H1 (cell line): ENCODE data around the gene MCFD2. TPM values are rescaled to one million over a fixed set of nuclear protein-coding genes. Genes with fewer than 3 reads are reported as not detected.

Experiments used
- CHD7 ChIP-seq: fragments of 300-600 bp; sonication (generic); IDR thresholded peaks from 2 replicates; pipeline ENCODE4 v1.7.1; 2012; ENCODE audit warnings: low read length, moderate library complexity, mild to moderate bottlenecking, inconsistent platforms; ENCODE audit not compliant: insufficient replicate concordance
- CREB1 ChIP-seq: IDR thresholded peaks from 2 replicates; pipeline ENCODE4 v1.6.1; 2012; ENCODE audit warnings: inconsistent platforms
- GABPA ChIP-seq: IDR thresholded peaks from 2 replicates; pipeline ENCODE4 v1.6.1; 2011; ENCODE audit warnings: mild to moderate bottlenecking, low read length, moderate library complexity, borderline replicate concordance; ENCODE audit not compliant: insufficient read depth
- NRF1 ChIP-seq: IDR thresholded peaks from 2 replicates; pipeline ENCODE4 v1.6.1; 2011; ENCODE audit warnings: mild to moderate bottlenecking, low read depth, low read length, improper control_type of control experiment
- SP1 ChIP-seq: IDR thresholded peaks from 2 replicates; pipeline ENCODE4 v1.6.1; 2011; ENCODE audit warnings: low read depth, low read length
- TEAD4 ChIP-seq: IDR thresholded peaks from 2 replicates; pipeline ENCODE4 v1.6.1; 2012; ENCODE audit warnings: low read depth, low read length, inconsistent platforms, mixed read lengths
- polyA plus RNA-seq, 7 experiments: library from polyadenylated mRNA; depleted of rRNA in 3 of 7; stranded (reverse) in 5 of 7; unstranded in 2 of 7; fragments of >200 nt in 5 of 7; fragments of 200-250 nt in 2 of 7; gene quantifications; 1 replicate in 5 of 7; 2 replicates in 1 of 7; 4 replicates in 1 of 7; pipeline versions ENCODE4 v1.2.1 to v1.2.3, GENCODE V29; 2011 to 2013; ENCODE audit warnings: missing spikeins in 2 of 7, mixed read lengths in 2 of 7
- total RNA-seq: library from RNA; stranded (reverse); fragmentation: NEBNext Ultra II Directional; extraction: Animal tissue kit (Norgen Biotek cat#: 25700); gene quantifications from 2 replicates; pipeline ENCODE4 v1.2.1, GENCODE V29; 2021
- TF ChIP-seq, protein P1 (sequence below): IDR thresholded peaks from 2 replicates; pipeline ENCODE4 v1.6.1; 2012; ENCODE audit warnings: inconsistent platforms

The MCFD2 gene
- total and polyA plus RNA-seq, 2 of the 8 experiments (the other 6 are each of a cell fraction or from before 2014, with no cell fraction given), result 35.2 to 76.2 TPM

GRCh38 chr2:46871976-46872381, 43.6 kb downstream of the MCFD2 start (continued):
- TF ChIP-seq CHD7 (no peak), CREB1 (no peak), SP1 (no peak), NRF1 (no peak), TEAD4 (no peak), GABPA (no peak)
- TF ChIP-seq, protein P1, sequence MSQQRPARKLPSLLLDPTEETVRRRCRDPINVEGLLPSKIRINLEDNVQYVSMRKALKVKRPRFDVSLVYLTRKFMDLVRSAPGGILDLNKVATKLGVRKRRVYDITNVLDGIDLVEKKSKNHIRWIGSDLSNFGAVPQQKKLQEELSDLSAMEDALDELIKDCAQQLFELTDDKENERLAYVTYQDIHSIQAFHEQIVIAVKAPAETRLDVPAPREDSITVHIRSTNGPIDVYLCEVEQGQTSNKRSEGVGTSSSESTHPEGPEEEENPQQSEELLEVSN, result no peak
